DOHH2 (cell line): ENCODE measurements around the gene CCDC32.

Experiments
- H3F3A ChIP-seq: fragments of 200-600 bp; sonication (generic), shearing (Covaris generic); 2 replicates; pipeline ENCODE4 v1.6.0; 2016; ENCODE audit warnings: antibody characterized with exemption, mild to moderate bottlenecking; ENCODE audit not compliant: control insufficient read depth, insufficient read depth
- H3K27ac ChIP-seq: fragments of 200-600 bp; sonication (generic); 2 replicates; pipeline ENCODE4 v1.5.1; 2014; ENCODE audit warnings: low read depth, mild to moderate bottlenecking, low read length, moderate library complexity
- H3K27me3 ChIP-seq: fragments of 200-600 bp; sonication (generic); 2 replicates; pipeline ENCODE4 v1.6.1; 2014; ENCODE audit warnings: mild to moderate bottlenecking, low read length, mixed read lengths; ENCODE audit not compliant: control insufficient read depth
- H3K36me3 ChIP-seq: fragments of 200-600 bp; sonication (generic); 2 replicates; pipeline ENCODE4 v1.6.1; 2014; ENCODE audit warnings: mild to moderate bottlenecking, low read length, moderate library complexity, mixed read lengths; ENCODE audit not compliant: control insufficient read depth
- H3K4me1 ChIP-seq: fragments of 200-600 bp; sonication (generic); 2 replicates; pipeline ENCODE4 v1.6.1; 2014; ENCODE audit warnings: mild to moderate bottlenecking, low read length, mixed read lengths; ENCODE audit not compliant: control insufficient read depth
- H3K4me2 ChIP-seq: fragments of 200-600 bp; sonication (generic); 2 replicates; pipeline ENCODE4 v1.6.0; 2014; ENCODE audit warnings: mild to moderate bottlenecking, low read length, moderate library complexity
- H3K4me3 ChIP-seq: fragments of 200-600 bp; sonication (generic); 2 replicates; pipeline ENCODE4 v1.5.1; 2014; ENCODE audit warnings: mild to moderate bottlenecking, low read length, mixed read lengths
- H3K79me2 ChIP-seq: fragments of 200-600 bp; sonication (generic); 2 replicates; pipeline ENCODE4 v1.6.1; 2014; ENCODE audit warnings: mild to moderate bottlenecking, low read length, mixed read lengths; ENCODE audit not compliant: control insufficient read depth
- H3K9me2 ChIP-seq: fragments of 200-600 bp; sonication (generic); replicated peaks from 2 replicates; pipeline ENCODE4 v1.6.1; 2014; ENCODE audit warnings: mild to moderate bottlenecking, low read length, mixed read lengths; ENCODE audit not compliant: control insufficient read depth
- H3K9me3 ChIP-seq: fragments of 200-600 bp; sonication (generic); 2 replicates; pipeline ENCODE4 v1.6.1; 2014; ENCODE audit warnings: antibody characterized with exemption, low read length, mixed read lengths; ENCODE audit not compliant: control insufficient read depth, insufficient read depth
- H4K20me1 ChIP-seq: fragments of 200-600 bp; sonication (generic); 2 replicates; pipeline ENCODE4 v1.6.0; 2014; ENCODE audit warnings: low read depth, mild to moderate bottlenecking, antibody characterized with exemption, low read length, moderate library complexity; ENCODE audit not compliant: control insufficient read depth, insufficient read depth
- CTCF ChIP-seq: fragments of 200-600 bp; sonication (generic); IDR thresholded peaks from one replicate; pipeline ENCODE4 v1.5.1; 2014; ENCODE audit warnings: antibody characterized with exemption, mild to moderate bottlenecking, low read depth, low read length; ENCODE audit not compliant: poor library complexity, severe bottlenecking
- EZH2phosphoT487 ChIP-seq: fragments of 200-600 bp; sonication (generic); IDR thresholded peaks from 2 replicates; pipeline ENCODE4 v1.6.1; 2017; ENCODE audit warnings: borderline replicate concordance, mild to moderate bottlenecking, antibody characterized with exemption, low read length, moderate library complexity, mixed read lengths

Gene CCDC32

GRCh38 chr15:40593588-40594428, 29.0 kb upstream of the CCDC32 start, which contains the start of gene KNL1:
Gene KNL1 (plus strand): TSS chr15:40594249. CDS start chr15:40602932, 8,683 bp downstream.
- H3K4me3 ChIP-seq = peak within 1 kb of the TSS; percentile 87
- H3K9me3 ChIP-seq = no peaks in the 10 kb centered on the region
- no peaks in the 10 kb centered on the region for H3K9me2 ChIP-seq
- H3K79me2 ChIP-seq = peaks cover 46% of the 10 kb centered on the region
- peak within 1 kb of the TSS; percentile 92 for H3K27ac ChIP-seq
- peaks cover 11% of the 10 kb centered on the region for H3K27me3 ChIP-seq
- TF ChIP-seq CTCF = no peak
- no peak for TF ChIP-seq EZH2phosphoT487
- H3K4me2 ChIP-seq = peak within 1 kb of the TSS; percentile 64
- H3K36me3 ChIP-seq = peaks cover 26% of the 10 kb centered on the region
- H3F3A ChIP-seq = peaks cover 9% of the 10 kb centered on the region
- H3K4me1 ChIP-seq = peaks cover 59% of the 10 kb centered on the region
- peaks cover 5% of the 10 kb centered on the region; the same call in 1 of the 2 replicates for H4K20me1 ChIP-seq

- peaks cover 9% of the 10 kb centered on the region for H3F3A ChIP-seq
- peaks cover 56% of the 10 kb centered on the region for H3K4me1 ChIP-seq
- peaks cover 18% of the 10 kb centered on the region for H3K27me3 ChIP-seq
- peak overlapping the region; percentile 64 for H3K4me2 ChIP-seq
- H4K20me1 ChIP-seq = peaks cover 5% of the 10 kb centered on the region; the same call in 1 of the 2 replicates
- TF ChIP-seq CTCF (no peak), EZH2phosphoT487 (no peak)
- H3K9me2 ChIP-seq = no peaks in the 10 kb centered on the region
- no peak overlapping the region for H3K27ac ChIP-seq
- H3K9me3 ChIP-seq = no peaks in the 10 kb centered on the region
- H3K4me3 ChIP-seq = peak overlapping the region; percentile 87; the same call in 1 of the 2 replicates
- peaks cover 21% of the 10 kb centered on the region for H3K36me3 ChIP-seq
- H3K79me2 ChIP-seq = peaks cover 40% of the 10 kb centered on the region
Observed at GRCh38 chr15:40593165-40593564, 28.3 kb upstream of the CCDC32 start.

GRCh38 chr15:40591389-40591788, 26.5 kb upstream of the CCDC32 start:
- H3K27ac ChIP-seq = no peak overlapping the region
- peaks cover 9% of the 10 kb centered on the region for H3F3A ChIP-seq
- H3K4me1 ChIP-seq = peaks cover 39% of the 10 kb centered on the region
- no peak overlapping the region for H3K4me3 ChIP-seq
- H3K4me2 ChIP-seq = no peak overlapping the region
- H3K79me2 ChIP-seq = peaks cover 22% of the 10 kb centered on the region
- H3K36me3 ChIP-seq = peaks cover 11% of the 10 kb centered on the region; the same call in 1 of the 2 replicates
- no peaks in the 10 kb centered on the region for H3K9me3 ChIP-seq
- H3K9me2 ChIP-seq = no peaks in the 10 kb centered on the region
- peaks cover 26% of the 10 kb centered on the region for H3K27me3 ChIP-seq
- peaks cover 5% of the 10 kb centered on the region; the same call in 1 of the 2 replicates for H4K20me1 ChIP-seq
- TF ChIP-seq CTCF (no peak), EZH2phosphoT487 (no peak)
